Cardiac ventricle fibroblast (primary cell): Measurements from ENCODE around the gene SMNDC1. TPM values are rescaled to one million over a fixed set of nuclear protein-coding genes. Genes with fewer than 3 reads are reported as not detected.

ENCODE experiments used
- total RNA-seq: library from RNA; depleted of rRNA; stranded (reverse); fragments of >200 nt; gene quantifications from 2 replicates; pipeline ENCODE4 v1.2.3, GENCODE V29; 2015

SMNDC1 gene
- 8.1 and 8.7 TPM in 2 replicates for total RNA-seq

DNA sequence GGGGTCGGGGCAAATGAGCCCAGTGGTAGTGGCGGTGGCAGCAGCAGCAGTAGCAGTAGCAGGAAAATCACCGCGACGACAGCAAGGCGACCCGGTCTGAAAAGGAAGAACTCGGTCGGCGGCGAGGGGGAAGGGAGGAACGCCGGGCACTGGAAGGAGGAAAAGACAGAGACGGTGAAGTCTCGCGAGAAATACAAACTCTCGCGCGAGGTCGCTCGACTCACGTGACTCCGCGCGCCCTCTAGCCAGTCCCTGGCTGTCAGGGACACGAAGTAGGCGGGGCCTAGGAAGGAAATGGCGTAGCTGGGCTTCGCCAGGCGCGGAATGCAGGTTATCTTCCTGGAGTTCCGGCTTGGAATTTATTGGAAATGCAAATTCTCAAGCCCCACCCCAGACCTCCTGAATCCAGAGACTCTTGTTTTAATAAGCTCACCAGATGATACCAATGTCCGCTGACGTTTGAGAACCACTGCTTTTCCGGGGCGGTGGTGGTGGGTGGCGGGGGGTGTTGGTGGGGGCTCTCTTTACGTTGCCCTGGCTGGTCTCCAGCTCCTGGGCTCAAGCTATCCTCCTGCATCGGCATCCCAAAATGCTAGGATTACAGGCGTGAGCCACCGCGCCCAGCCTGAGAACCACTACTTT, at the start of gene SMNDC1:
Gene SMNDC1 (minus strand): TSS at position 141 of the 642 bp plus-strand sequence. CDS start 1,333 bp downstream, outside the sequence.

Other genes starting within 250 kb of the SMNDC1 start
- 24.2 and 32.4 TPM in 2 replicates for gene MXI1, start 97.3 kb downstream of the SMNDC1 start, total RNA-seq
- 4.5 and 6.9 TPM in 2 replicates for gene DUSP5, start 193.0 kb upstream of the SMNDC1 start, total RNA-seq